ENCODE data around the gene ARMC9.

GRCh38 chr2:231258701-231259100 lies 60.3 kb downstream of the ARMC9 start:
- no peak for TF ChIP-seq POLR2A (IDR thresholded peaks at IDR 0.05)
- no peak for TF ChIP-seq CTCF (IDR thresholded peaks at IDR 0.05)
- no peak for TF ChIP-seq EP300 (IDR thresholded peaks at IDR 0.05; ENCODE audit: low read depth)
